Measurements from ENCODE around the gene FGD4. TPM values are rescaled to one million over a fixed set of nuclear protein-coding genes. Genes with fewer than 3 reads are reported as not detected.

The FGD4 gene
- total and polyA plus RNA-seq, 9 of the 15 experiments (the other 6 are each of a cell fraction or from before 2014, with no cell fraction given), result 0.05 to 0.51 (median 0.27) TPM

DNA sequence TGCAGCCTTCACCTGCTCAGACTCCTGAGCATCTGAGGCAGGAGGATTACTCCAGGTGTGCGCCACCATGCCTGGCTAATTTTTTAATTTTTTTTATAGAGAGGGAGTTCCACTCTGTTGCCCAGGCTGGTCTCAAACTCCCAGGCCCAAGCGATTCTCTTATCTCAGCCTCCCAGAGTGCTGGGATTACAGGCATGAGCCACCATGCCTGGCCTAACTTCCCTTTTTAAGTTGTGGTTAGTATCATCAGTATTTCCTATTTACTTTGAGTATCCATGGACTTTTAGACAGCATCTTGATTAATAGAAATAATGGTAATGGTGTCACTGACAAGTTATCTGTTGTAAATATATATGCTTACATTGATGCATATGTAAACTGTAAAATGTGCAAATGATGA lies 116.9 kb downstream of the FGD4 start (continued):
- TF ChIP-seq, protein P1, sequence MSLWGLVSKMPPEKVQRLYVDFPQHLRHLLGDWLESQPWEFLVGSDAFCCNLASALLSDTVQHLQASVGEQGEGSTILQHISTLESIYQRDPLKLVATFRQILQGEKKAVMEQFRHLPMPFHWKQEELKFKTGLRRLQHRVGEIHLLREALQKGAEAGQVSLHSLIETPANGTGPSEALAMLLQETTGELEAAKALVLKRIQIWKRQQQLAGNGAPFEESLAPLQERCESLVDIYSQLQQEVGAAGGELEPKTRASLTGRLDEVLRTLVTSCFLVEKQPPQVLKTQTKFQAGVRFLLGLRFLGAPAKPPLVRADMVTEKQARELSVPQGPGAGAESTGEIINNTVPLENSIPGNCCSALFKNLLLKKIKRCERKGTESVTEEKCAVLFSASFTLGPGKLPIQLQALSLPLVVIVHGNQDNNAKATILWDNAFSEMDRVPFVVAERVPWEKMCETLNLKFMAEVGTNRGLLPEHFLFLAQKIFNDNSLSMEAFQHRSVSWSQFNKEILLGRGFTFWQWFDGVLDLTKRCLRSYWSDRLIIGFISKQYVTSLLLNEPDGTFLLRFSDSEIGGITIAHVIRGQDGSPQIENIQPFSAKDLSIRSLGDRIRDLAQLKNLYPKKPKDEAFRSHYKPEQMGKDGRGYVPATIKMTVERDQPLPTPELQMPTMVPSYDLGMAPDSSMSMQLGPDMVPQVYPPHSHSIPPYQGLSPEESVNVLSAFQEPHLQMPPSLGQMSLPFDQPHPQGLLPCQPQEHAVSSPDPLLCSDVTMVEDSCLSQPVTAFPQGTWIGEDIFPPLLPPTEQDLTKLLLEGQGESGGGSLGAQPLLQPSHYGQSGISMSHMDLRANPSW (CRISPR knock-in tag; IDR thresholded peaks at IDR 0.05), result no peak
- TF ChIP-seq NFIC (IDR thresholded peaks at IDR 0.05) (no peak), BHLHE40 (IDR thresholded peaks at IDR 0.05; ENCODE audit: low read length) (peak; percentile 64; the same call in 1 of the 2 replicates), MBD2 (IDR thresholded peaks at IDR 0.05; ENCODE audit: borderline replicate concordance, low read depth) (no peak), FOXA1 (IDR thresholded peaks at IDR 0.05; ENCODE audit: borderline replicate concordance) (no peak; the same call in 1 of the 2 replicates), NRF1 (conservative IDR thresholded peaks at IDR 0.05 in 1 of 2, IDR thresholded peaks at IDR 0.05 in 1 of 2) (peak; percentile 26; a peak in 1 of 4 replicates), SMAD4 (CRISPR knock-in tag; conservative IDR thresholded peaks at IDR 0.05) (no peak), ELF4 (CRISPR knock-in tag; IDR thresholded peaks at IDR 0.05) (no peak), HNRNPUL1 (IDR thresholded peaks at IDR 0.05; ENCODE audit: low read length) (no peak), SMARCA4 (IDR thresholded peaks at IDR 0.05) (peak; percentile 77; the same call in 1 of the 2 replicates), ZFP1 (CRISPR knock-in tag; IDR thresholded peaks at IDR 0.05) (no peak), BMI1 (IDR thresholded peaks at IDR 0.05; ENCODE audit: low read length) (no peak), ZNF431 (CRISPR knock-in tag; IDR thresholded peaks at IDR 0.05) (no peak), OTX1 (CRISPR knock-in tag; IDR thresholded peaks at IDR 0.05) (no peak), RBM15 (IDR thresholded peaks at IDR 0.05; ENCODE audit: insufficient read depth, low read length) (no peak), MAFF (IDR thresholded peaks at IDR 0.05; ENCODE audit: low read length) (no peak), ZNF253 (CRISPR knock-in tag; conservative IDR thresholded peaks at IDR 0.05) (no peak), HMGXB4 (CRISPR knock-in tag; IDR thresholded peaks at IDR 0.05) (no peak), POU5F1 (IDR thresholded peaks at IDR 0.05; ENCODE audit: borderline replicate concordance, low read depth, low read length, partially characterized antibody) (no peak), MYBL2 (IDR thresholded peaks at IDR 0.05; ENCODE audit: low read depth) (no peak), MYBL2 (CRISPR knock-in tag; IDR thresholded peaks at IDR 0.05; ENCODE audit: borderline replicate concordance) (no peak), TRIM28 (IDR thresholded peaks at IDR 0.05) (no peak)
- TF ChIP-seq, protein P2, sequence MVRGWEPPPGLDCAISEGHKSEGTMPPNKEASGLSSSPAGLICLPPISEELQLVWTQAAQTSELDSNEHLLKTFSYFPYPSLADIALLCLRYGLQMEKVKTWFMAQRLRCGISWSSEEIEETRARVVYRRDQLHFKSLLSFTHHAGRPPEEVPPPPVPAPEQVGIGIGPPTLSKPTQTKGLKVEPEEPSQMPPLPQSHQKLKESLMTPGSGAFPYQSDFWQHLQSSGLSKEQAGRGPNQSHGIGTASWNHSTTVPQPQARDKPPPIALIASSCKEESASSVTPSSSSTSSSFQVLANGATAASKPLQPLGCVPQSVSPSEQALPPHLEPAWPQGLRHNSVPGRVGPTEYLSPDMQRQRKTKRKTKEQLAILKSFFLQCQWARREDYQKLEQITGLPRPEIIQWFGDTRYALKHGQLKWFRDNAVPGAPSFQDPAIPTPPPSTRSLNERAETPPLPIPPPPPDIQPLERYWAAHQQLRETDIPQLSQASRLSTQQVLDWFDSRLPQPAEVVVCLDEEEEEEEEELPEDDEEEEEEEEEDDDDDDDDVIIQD (CRISPR knock-in tag; IDR thresholded peaks at IDR 0.05), result no peak

Measured in K562 (cell line).